Camera-type eye (tissue), 1 donor: ENCODE data around the gene INPP5K. TPM values are rescaled to one million over a fixed set of nuclear protein-coding genes. Genes with fewer than 3 reads are reported as not detected.

Experiments used
- total RNA-seq: library from RNA; depleted of rRNA; stranded (reverse); fragments of >200 nt; gene quantifications from one replicate; pipeline ENCODE4 v1.2.3, GENCODE V29; 2014

Gene INPP5K
- 74.9 TPM for total RNA-seq

DNA sequence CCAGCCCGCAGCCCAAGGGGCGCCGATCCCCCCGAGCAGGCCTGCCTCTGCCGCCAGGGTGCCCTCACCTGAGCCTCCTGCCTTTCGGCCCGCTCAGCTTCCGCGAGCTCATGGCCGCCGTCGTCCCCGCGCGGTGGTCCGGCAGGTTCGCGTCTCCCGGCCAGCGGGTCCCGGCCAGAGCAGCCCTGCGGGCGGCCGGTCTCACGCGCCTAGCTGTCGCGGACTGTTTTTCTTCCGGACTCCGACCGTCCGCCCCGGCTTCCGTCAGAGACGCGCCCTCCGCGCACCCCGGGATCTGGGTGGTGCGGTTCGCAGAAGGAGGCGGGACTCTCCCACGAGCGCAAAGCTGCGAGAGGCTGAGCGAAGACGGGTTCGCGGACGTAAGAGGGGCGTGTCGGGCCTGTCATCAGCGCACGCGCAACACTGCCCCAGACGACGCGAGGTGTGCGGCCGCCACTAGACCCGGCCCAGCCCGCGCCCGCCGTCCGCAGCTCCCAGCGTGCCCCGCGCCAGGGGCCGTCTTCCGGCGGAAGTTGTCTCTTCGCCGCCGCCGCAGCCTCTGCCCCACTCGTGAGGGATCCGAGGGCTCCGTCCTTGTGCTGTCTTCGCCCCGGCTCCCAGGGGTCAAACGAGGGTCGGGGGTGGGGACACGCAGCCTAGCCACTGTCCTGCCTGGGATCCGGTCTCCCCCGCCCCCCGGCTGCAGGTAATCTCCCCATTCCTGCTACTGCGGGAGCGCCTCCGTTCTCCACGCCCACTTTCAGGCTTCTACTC lies at the start of gene INPP5K:
Gene INPP5K (minus strand): TSS at position 225 of the 774 bp plus-strand sequence. CDS start 113 bp downstream, at position 112.

DNA sequence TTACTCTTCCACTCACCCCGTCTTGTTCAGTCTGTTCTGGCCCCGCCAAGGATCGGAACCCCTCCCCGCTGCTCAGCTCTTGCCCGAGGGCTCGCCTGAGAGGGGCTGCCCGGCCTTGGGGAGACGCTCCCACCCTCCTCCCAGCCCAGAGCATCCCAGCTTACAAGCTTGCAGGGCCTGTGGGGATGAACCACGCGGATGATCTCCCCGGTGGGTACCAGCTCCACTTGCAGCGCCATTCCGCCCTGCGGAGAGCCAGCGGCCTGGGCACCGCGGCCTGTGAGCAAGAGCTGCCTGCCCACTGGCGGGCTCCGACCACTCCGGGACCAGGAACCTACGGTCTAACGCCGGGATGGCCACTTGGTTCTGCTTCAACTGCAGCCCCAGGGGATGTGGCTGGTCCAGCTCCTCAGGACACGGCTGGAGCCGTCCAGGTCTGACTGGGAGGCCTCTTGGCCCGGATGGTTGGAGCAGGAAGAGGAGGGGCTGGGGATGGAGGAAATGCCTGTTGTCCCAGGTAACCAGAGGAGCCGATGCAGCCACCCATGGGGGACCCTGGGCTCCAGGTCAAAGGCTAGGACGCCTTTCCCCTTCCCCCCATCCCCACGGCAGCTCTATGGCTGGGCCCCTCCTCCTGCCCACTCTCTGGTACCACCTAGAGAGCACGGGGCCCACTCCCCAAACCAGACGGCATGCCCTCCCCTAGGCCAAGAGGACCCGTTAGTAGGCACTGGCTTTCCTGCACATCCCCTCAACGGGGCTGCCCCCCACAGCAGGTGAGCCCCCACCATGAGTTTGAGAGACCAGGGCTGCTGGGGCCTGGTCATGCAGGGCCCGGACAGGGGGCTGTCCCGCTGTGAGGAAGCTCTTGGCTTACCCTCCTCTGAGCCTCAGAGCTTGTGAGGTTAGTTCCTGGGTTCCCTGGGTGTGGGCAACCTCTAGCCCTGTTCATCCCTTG lies 23.9 kb downstream of the INPP5K start, which contains the start of gene MYO1C:
Gene MYO1C (minus strand): TSS at position 438 of the 958 bp plus-strand sequence. CDS start 199 bp downstream, at position 239.

DNA sequence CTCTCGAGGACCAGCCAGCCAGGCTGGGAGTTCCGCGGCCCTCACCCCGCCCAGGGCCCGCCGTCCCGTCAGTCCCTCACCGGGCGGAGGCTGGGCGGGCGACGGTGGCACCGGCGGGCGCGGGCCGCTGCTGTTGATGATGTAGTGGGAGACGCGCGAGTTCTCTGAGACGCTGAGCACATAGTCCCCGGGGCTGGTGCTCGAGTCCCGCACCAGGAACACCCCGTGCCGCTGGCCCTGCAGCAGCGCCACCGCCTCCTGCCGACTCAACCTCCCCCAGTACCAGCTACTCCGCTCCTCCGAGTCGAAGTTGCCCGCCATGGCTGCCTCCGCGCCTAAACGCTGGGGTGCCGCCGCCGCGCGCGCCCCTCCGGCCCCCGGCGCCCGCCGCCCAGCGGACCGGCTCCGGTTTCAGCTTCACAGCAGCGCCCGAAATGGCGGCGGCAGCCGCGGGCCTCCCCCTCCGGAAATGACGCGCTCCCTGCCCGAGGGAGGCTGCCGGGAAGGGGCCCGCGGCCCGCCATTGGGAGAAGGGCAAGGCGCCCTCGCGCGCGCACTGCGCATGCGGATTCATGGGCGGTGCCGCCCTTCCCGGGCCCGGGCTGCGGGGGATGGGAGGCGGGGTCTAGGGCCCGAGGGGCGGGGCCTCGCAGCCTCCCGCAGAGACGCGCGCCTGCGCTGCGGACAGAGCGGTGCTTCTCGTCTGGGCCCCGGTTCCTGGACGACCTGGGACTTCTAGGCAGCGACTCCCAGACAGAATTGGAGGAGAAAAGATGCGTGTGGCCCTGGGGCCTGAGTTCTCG lies 60.4 kb downstream of the INPP5K start, which contains the start of gene CRK:
Gene CRK (minus strand): TSS at position 436 of the 803 bp plus-strand sequence. CDS start 115 bp downstream, at position 321.

Other genes starting within 250 kb of the INPP5K start
- not detected for gene BHLHA9, start 246.2 kb downstream of the INPP5K start, total RNA-seq
- gene TRARG1, start 236.9 kb downstream of the INPP5K start, total RNA-seq: 0.82 TPM
- 1,088 TPM for gene YWHAE, start 116.4 kb downstream of the INPP5K start, total RNA-seq
- gene CRK, start 60.4 kb downstream of the INPP5K start, total RNA-seq: 89.7 TPM
- gene MYO1C, start 23.9 kb downstream of the INPP5K start, total RNA-seq: 69.0 TPM
- gene PITPNA, start 46.2 kb upstream of the INPP5K start, total RNA-seq: 47.5 TPM
- 21.1 TPM for gene SLC43A2, start 112.2 kb upstream of the INPP5K start, total RNA-seq
- 11.1 TPM for gene SCARF1, start 129.1 kb upstream of the INPP5K start, total RNA-seq
- gene RILP, start 133.3 kb upstream of the INPP5K start, total RNA-seq: 12.0 TPM
- gene PRPF8, start 168.3 kb upstream of the INPP5K start, total RNA-seq: 239 TPM
- 4.1 TPM for gene TLCD2, start 193.8 kb upstream of the INPP5K start, total RNA-seq
- 23.7 TPM for gene WDR81, start 208.1 kb upstream of the INPP5K start, total RNA-seq
- gene SERPINF2, start 226.3 kb upstream of the INPP5K start, total RNA-seq: 1.6 TPM
- gene SERPINF1, start 245.4 kb upstream of the INPP5K start, total RNA-seq: 916 TPM